OCI-LY7 (cell line): ENCODE results near the gene STIM2.

Experiments
- CTCF ChIP-seq: fragments of 200-600 bp; sonication (generic); conservative IDR thresholded peaks from 2 replicates; pipeline ENCODE4 v1.5.1; 2014; ENCODE audit warnings: mild to moderate bottlenecking, antibody characterized with exemption, low read length, moderate library complexity, mixed read lengths
- EZH2phosphoT487 ChIP-seq: fragments of 200-600 bp; sonication (generic); IDR thresholded peaks from 2 replicates; pipeline ENCODE4 v1.6.1; 2018; ENCODE audit warnings: low read depth, borderline replicate concordance, mild to moderate bottlenecking, mixed run types, antibody characterized with exemption, low read length, moderate library complexity, mixed read lengths

DNA sequence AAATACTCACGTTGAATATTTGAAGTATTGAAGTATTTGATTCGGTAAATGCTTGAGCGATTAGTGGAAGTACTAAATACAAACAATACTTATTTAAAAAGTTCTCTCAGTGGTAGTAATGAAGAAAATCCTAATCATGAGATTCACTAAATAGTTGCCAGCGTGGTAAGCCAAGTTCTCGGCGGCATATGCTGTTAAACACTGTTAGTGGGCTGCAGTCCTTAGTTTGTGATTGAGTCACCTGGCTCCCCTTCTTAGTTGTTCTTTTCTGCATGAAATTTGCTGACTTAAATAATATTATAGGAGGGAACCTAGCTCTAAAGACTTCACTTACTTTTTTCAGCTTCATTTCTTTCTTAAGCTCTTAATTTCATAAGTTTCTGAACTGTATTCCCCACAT is 51.4 kb downstream of the STIM2 start:
- no peak for TF ChIP-seq CTCF
- TF ChIP-seq EZH2phosphoT487: no peak
